ENCODE results near the gene PRR14L.

DNA sequence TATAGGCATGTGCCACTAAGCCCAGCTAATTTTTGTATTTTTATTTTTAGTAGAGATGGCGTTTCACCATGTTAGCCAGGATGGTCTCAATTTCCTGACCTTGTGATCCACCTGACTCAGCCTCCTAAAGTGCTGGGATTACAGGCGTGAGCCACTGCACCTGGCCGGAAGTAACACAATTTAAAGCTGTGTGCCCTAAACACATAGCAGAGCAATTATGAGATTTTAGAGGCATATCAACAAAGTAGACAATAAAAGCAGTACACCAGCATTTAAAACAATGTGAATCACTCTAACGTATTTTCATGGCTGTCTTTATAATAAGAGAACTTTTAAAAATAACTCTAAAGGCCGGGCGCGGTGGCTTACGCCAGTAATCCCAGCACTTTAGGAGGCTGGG is 42.4 kb downstream of the PRR14L start:
- TF ChIP-seq POLR2A (IDR thresholded peaks at IDR 0.05; ENCODE audit: low read depth, low read length): no peak
- no peak for TF ChIP-seq JUN (IDR thresholded peaks at IDR 0.05; ENCODE audit: borderline replicate concordance, insufficient read depth, insufficient read length, low read depth)
- TF ChIP-seq CTCF (IDR thresholded peaks at IDR 0.05; ENCODE audit: extremely low read depth in 1 of 2, insufficient read depth in 1 of 2, low read depth in 1 of 2, low read length in 2 of 2): no peak
- no peak for TF ChIP-seq FOS (IDR thresholded peaks at IDR 0.05; ENCODE audit: borderline replicate concordance, insufficient read depth, low read length)
- TF ChIP-seq POLR2AphosphoS5 (IDR thresholded peaks at IDR 0.05; ENCODE audit: insufficient read depth, low read depth, low read length): no peak
- no peak for TF ChIP-seq EZH2 (IDR thresholded peaks at IDR 0.05; ENCODE audit: borderline replicate concordance, low read depth, low read length, severe bottlenecking)
- no peak for TF ChIP-seq MYC (IDR thresholded peaks at IDR 0.05; ENCODE audit: low read depth, low read length)

Measured in endothelial cell of umbilical vein (primary cell).